AG04449 (cell line): Measurements from ENCODE around the gene ZBTB32.

Experiments used
- CTCF ChIA-PET: fragments of 350-600 bp; formaldehyde crosslinking; extraction: SDS; loops from one replicate; lab custom pipeline; 2021; ENCODE audit warnings: antibody characterized with exemption; lab: Yijun Ruan, JAX
- POLR2A ChIA-PET: fragments of 400-600, 350-600 bp; formaldehyde crosslinking; extraction: SDS; loops from one replicate; lab custom pipeline; 2020; ENCODE audit warnings: antibody characterized with exemption, inconsistent platforms; lab: Yijun Ruan, JAX
- DNase-seq: peaks from one replicate; pipeline ENCODE4 v3.0.0-alpha.2; 2010; ENCODE audit warnings: low read depth, low spot score
- H3K4me3 ChIP-seq: 2 replicates; pipeline ENCODE4 v1.5.1; 2011; ENCODE audit warnings: low read depth, mild to moderate bottlenecking, control low read depth, low read length
- CTCF ChIP-seq: IDR thresholded peaks from one replicate; pipeline ENCODE4 v1.5.1; 2011; ENCODE audit warnings: mild to moderate bottlenecking, moderate library complexity, low read length, control low read depth, inconsistent platforms; ENCODE audit not compliant: insufficient read depth; ENCODE audit errors: missing control alignments

ZBTB32 gene

GRCh38 chr19:35725216-35725861 lies 21.0 kb downstream of the ZBTB32 start:
- no peak for TF ChIP-seq CTCF
- ChIA-PET POLR2A (no interaction called here), CTCF (interaction anchor here (0.6 to 0.7 kb wide), 2 partner anchors 31 to 166 kb away, joined by 3 read pairs; no protein-coding TSS in a partner anchor)
- no peak for DNase-seq
- no peak overlapping the region for H3K4me3 ChIP-seq

- POLR2A ChIA-PET, result interaction anchor here (1.3 kb wide), 1 partner anchor 18 kb away, joined by 3 read pairs; the partner anchor contains the start of genes PSENEN and U2AF1L4
- no peak overlapping the region for H3K4me3 ChIP-seq
- TF ChIP-seq CTCF, result no peak
- DNase-seq, result no peak
- CTCF ChIA-PET, result interaction anchor here (1.0 to 1.7 kb wide), 4 partner anchors 9 to 34 kb away, joined by 3 to 5 read pairs (median 4); no protein-coding TSS in a partner anchor
Measured at GRCh38 chr19:35727053-35727955, 22.9 kb downstream of the ZBTB32 start.

- ChIA-PET POLR2A (interaction anchor here (1.3 to 1.5 kb wide), 2 partner anchors 12 to 17 kb away, joined by 3 to 6 read pairs; partner anchors contain the start of genes PSENEN and U2AF1L4), CTCF (interaction anchor here (1.3 to 1.7 kb wide), 3 partner anchors 9 to 12 kb away, joined by 3 to 5 read pairs (median 4); no protein-coding TSS in a partner anchor)
- no peak overlapping the region for H3K4me3 ChIP-seq
- TF ChIP-seq CTCF, result no peak
- DNase-seq, result no peak
Measured at GRCh38 chr19:35727956-35728706, 23.8 kb downstream of the ZBTB32 start.

- no peak for TF ChIP-seq CTCF
- DNase-seq, result no peak
- ChIA-PET POLR2A (interaction anchor here (1.3 to 1.5 kb wide), 2 partner anchors 11 to 16 kb away, joined by 3 to 6 read pairs; partner anchors contain the start of genes PSENEN and U2AF1L4), CTCF (no interaction called here)
- H3K4me3 ChIP-seq, result no peak overlapping the region
Measured at GRCh38 chr19:35729021-35729420, 24.7 kb downstream of the ZBTB32 start.

- CTCF ChIA-PET, result no interaction called here
- TF ChIP-seq CTCF, result no peak
- no peak overlapping the region for H3K4me3 ChIP-seq
- DNase-seq, result no peak
- POLR2A ChIA-PET, result interaction anchor here (0.7 to 1.5 kb wide), 2 partner anchors 10 to 11 kb away, joined by 3 to 6 read pairs; no protein-coding TSS in a partner anchor
Measured at GRCh38 chr19:35729763-35730162, 25.4 kb downstream of the ZBTB32 start.
